NCI-H1417 treated with DMSO at 0.1 percent for 48 hours (cell line): ENCODE data around the gene CHAD.
"Not testable (repeated sequence)": the region's sequence is repeated elsewhere in the genome, so short reads cannot be mapped to it uniquely, and the experiment has no call there.

Experiments
- DNase-seq: peaks from one replicate; lab custom pipeline; 2025; lab: John Stamatoyannopoulos, UW

CHAD gene

GRCh38 chr17:50493744-50494143 lies 25.1 kb upstream of the CHAD start:
- DNase-seq, result no peak

- DNase-seq, result no peak
Measured at GRCh38 chr17:50492214-50492613, 23.5 kb upstream of the CHAD start.

- DNase-seq, result no peak
Measured at GRCh38 chr17:50491505-50491904, 22.8 kb upstream of the CHAD start.

GRCh38 chr17:50488880-50489279 lies 20.2 kb upstream of the CHAD start:
- DNase-seq, result no peak

- DNase-seq, result no peak
Measured at GRCh38 chr17:50487213-50488096, 18.8 kb upstream of the CHAD start.

- no peak for DNase-seq
Measured at GRCh38 chr17:50484386-50485155, 15.9 kb upstream of the CHAD start.

- DNase-seq, result no peak
Measured at GRCh38 chr17:50483266-50483665, 14.6 kb upstream of the CHAD start.

- peak; percentile 3 for DNase-seq
Measured at GRCh38 chr17:50482516-50482915, 13.8 kb upstream of the CHAD start.

- no peak for DNase-seq
Measured at GRCh38 chr17:50482110-50482509, 13.4 kb upstream of the CHAD start.

GRCh38 chr17:50481648-50482047 lies 13.0 kb upstream of the CHAD start:
- DNase-seq, result no peak

- DNase-seq, result no peak
Measured at GRCh38 chr17:50480854-50481490, 12.3 kb upstream of the CHAD start.

- DNase-seq, result no peak
Measured at GRCh38 chr17:50480142-50480764, 11.6 kb upstream of the CHAD start.

GRCh38 chr17:50479522-50480141 lies 11.0 kb upstream of the CHAD start:
- peak; percentile 23 for DNase-seq

- DNase-seq, result peak; percentile 50
Measured at GRCh38 chr17:50478391-50479381, 10.0 kb upstream of the CHAD start, which contains the start of gene RSAD1. RSAD1 (plus strand) TSS chr17:50478860; CDS start chr17:50478885, 25 bp downstream.

- DNase-seq, result no peak
Measured at GRCh38 chr17:50477976-50478375, 9.3 kb upstream of the CHAD start.

GRCh38 chr17:50476545-50477315 lies 8.1 kb upstream of the CHAD start:
- DNase-seq, result no peak

GRCh38 chr17:50475775-50476544 lies 7.3 kb upstream of the CHAD start:
- DNase-seq, result not testable (repeated sequence)

GRCh38 chr17:50475362-50475761 lies 6.7 kb upstream of the CHAD start:
- DNase-seq, result no peak

GRCh38 chr17:50474523-50474922 lies 5.8 kb upstream of the CHAD start:
- DNase-seq, result no peak
